Measurements from ENCODE around the gene CDH23.

CDH23 gene

DNA sequence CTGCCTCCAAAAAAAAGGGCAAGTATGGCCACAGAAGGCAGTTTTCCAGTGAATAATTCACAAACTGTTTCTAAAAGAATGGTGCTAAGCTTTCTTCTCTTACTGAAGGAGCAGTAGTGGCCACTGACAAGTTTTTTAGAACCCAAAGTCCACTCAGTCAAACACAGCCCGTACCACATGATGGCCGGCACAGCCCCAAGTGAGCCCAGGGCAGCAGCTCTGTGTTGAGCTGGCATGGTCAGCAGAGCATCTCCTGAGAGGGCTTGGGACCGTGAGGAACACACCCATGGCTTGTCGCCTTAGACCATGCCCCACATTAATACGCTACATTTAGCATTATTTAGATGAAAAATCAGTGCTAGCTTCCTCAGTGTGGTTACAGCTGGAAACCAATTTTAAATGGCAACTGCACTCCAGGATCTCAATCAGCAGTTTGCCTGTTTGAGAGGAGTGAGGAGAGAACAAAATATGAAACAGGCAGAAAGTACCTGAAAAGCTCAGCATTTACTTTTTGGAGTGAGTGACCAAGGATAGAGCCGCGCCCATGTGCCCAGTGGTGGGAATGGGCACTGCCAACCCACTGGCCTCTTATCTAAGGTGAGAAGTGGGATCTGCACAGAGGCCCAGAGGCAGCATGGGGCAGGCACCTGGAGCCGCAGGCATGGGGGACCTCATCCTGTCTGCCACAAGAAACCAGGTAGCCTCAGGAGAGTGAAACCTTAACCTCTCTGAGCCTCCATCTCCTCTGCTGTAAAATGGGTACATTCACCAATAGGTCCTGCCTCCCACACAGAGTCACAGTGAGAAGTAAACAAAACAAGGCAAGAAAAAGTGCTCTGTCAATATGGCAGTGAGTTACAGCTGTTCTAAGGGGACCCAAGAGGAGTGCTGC is 437.0 kb downstream of the CDH23 start:
- Histone ChIP-seq H3K4me1 (ENCODE audit: low read depth, poor library complexity, severe bottlenecking) (peaks cover 7% of the 10 kb centered on the region), H3K27ac (no peak overlapping the region)

DNA sequence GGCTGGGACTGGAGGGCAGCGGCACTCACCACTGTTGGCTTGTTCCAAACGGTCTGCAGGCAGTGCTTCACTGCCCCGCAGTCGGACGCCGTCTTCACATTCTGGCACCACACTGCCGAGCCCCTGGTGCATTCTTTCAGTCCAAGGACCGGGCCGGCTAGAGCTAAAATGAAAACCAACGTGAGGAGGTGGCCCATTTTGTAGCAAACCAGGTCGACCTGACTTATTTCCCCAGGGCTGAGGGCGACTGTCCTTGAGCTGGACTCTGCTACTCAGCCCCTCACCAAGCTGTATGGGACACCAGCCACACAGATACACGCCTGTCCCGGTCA is 437.6 kb downstream of the CDH23 start:
- Histone ChIP-seq H3K27me3 (ENCODE audit: insufficient read depth, low read depth) (no peaks in the 10 kb centered on the region), H3K27ac (no peak overlapping the region), H3K79me2 (ENCODE audit: insufficient read depth, low read depth) (no peaks in the 10 kb centered on the region), H3K4me3 (IDR thresholded peaks at IDR 0.05; ENCODE audit: insufficient read depth, low read depth, low read length) (no peak overlapping the region), H4K20me1 (ENCODE audit: insufficient read depth) (no peaks in the 10 kb centered on the region), H3K36me3 (ENCODE audit: insufficient read depth) (no peaks in the 10 kb centered on the region), H2AFZ (ENCODE audit: low read depth) (no peak overlapping the region), H3K4me2 (no peak overlapping the region), H3K9ac (no peak overlapping the region), H3K4me1 (ENCODE audit: low read depth, poor library complexity, severe bottlenecking) (peaks cover 7% of the 10 kb centered on the region)
- TF ChIP-seq, protein P1, sequence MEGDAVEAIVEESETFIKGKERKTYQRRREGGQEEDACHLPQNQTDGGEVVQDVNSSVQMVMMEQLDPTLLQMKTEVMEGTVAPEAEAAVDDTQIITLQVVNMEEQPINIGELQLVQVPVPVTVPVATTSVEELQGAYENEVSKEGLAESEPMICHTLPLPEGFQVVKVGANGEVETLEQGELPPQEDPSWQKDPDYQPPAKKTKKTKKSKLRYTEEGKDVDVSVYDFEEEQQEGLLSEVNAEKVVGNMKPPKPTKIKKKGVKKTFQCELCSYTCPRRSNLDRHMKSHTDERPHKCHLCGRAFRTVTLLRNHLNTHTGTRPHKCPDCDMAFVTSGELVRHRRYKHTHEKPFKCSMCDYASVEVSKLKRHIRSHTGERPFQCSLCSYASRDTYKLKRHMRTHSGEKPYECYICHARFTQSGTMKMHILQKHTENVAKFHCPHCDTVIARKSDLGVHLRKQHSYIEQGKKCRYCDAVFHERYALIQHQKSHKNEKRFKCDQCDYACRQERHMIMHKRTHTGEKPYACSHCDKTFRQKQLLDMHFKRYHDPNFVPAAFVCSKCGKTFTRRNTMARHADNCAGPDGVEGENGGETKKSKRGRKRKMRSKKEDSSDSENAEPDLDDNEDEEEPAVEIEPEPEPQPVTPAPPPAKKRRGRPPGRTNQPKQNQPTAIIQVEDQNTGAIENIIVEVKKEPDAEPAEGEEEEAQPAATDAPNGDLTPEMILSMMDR (conservative IDR thresholded peaks at IDR 0.05; ENCODE audit: low read depth, low read length), result no peak

More for the DNA sequence above, 437.0 kb downstream of the CDH23 start:
- TF ChIP-seq, protein P1 (conservative IDR thresholded peaks at IDR 0.05; ENCODE audit: low read depth, low read length), result no peak
- Histone ChIP-seq H3K79me2 (ENCODE audit: insufficient read depth, low read depth) (no peaks in the 10 kb centered on the region), H3K36me3 (ENCODE audit: insufficient read depth) (no peaks in the 10 kb centered on the region), H3K9ac (no peak overlapping the region), H3K4me2 (no peak overlapping the region), H4K20me1 (ENCODE audit: insufficient read depth) (no peaks in the 10 kb centered on the region), H2AFZ (ENCODE audit: low read depth) (no peak overlapping the region), H3K27me3 (ENCODE audit: insufficient read depth, low read depth) (no peaks in the 10 kb centered on the region), H3K4me3 (IDR thresholded peaks at IDR 0.05; ENCODE audit: insufficient read depth, low read depth, low read length) (no peak overlapping the region)

DNA sequence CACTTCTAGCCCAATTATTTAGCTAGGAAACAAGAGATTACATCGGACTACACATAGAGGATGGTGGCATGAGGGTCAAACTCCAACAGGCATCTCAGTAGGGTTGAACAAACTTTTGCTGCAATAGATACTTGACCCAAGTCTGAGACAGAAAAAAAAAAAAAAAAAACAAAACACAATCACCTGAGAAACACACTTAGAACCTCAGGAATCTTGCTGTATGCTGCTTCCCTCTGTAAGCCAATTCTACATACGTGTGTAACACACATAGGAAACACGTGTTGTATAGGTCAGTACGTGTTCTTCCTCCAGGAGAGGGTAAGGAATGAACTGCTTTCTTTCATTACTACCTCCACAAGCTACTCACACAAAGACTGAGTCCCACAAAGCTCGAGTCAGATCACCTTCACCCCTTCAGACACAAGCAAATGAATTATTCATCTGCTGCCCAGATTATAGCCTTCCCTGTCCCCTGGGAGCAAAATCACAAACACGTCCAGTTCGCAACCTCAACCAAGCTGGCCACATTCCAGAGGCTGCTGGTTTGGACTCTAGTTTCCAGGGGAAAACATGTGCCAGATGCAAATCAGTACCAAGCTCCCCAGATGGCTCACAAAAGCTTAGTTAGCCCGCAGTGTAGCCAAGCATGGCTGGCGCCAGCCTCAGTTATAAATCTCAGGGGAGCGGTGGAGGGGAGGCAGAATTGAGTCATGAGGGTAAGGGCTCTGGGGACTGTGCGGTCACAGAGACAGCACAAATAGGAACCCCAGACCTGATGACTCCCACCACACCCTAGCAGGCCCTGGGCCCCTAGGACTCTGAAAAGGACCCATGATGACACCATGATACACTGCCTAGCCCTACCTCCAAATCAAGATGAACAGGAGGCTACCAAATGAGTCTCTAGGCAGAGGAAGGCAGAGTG is 439.2 kb downstream of the CDH23 start:
- TF ChIP-seq, protein P1 (conservative IDR thresholded peaks at IDR 0.05; ENCODE audit: low read depth, low read length), result no peak
- Histone ChIP-seq H3K9ac (no peak overlapping the region), H4K20me1 (ENCODE audit: insufficient read depth) (no peaks in the 10 kb centered on the region), H3K4me2 (no peak overlapping the region), H3K4me3 (IDR thresholded peaks at IDR 0.05; ENCODE audit: insufficient read depth, low read depth, low read length) (no peak overlapping the region), H2AFZ (ENCODE audit: low read depth) (no peak overlapping the region), H3K36me3 (ENCODE audit: insufficient read depth) (no peaks in the 10 kb centered on the region), H3K4me1 (ENCODE audit: low read depth, poor library complexity, severe bottlenecking) (peaks cover 7% of the 10 kb centered on the region), H3K79me2 (ENCODE audit: insufficient read depth, low read depth) (no peaks in the 10 kb centered on the region), H3K27ac (no peak overlapping the region), H3K27me3 (ENCODE audit: insufficient read depth, low read depth) (no peaks in the 10 kb centered on the region)

DNA sequence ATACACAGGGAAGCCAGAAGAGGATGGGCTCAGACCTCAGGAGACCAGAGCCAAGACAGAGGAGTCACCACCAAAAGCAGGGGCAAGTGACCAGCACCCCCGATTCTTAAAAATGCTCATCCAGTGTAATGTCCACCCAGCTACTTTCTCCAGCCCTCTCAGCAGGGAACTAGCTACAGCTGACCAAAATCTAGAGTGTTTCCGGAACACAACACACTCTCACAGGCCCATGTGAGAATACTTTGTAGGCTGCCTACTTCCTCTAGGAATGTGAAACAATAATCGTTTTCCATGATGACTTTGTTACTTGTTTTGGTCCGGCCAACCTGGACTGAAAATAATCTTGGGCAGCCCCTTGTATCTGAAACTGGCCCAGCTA is 439.9 kb downstream of the CDH23 start:
- Histone ChIP-seq H3K9ac (no peak overlapping the region), H3K4me2 (no peak overlapping the region), H3K27me3 (ENCODE audit: insufficient read depth, low read depth) (no peaks in the 10 kb centered on the region), H3K4me3 (IDR thresholded peaks at IDR 0.05; ENCODE audit: insufficient read depth, low read depth, low read length) (no peak overlapping the region), H4K20me1 (ENCODE audit: insufficient read depth) (no peaks in the 10 kb centered on the region), H3K36me3 (ENCODE audit: insufficient read depth) (no peaks in the 10 kb centered on the region), H2AFZ (ENCODE audit: low read depth) (no peak overlapping the region), H3K27ac (no peak overlapping the region), H3K4me1 (ENCODE audit: low read depth, poor library complexity, severe bottlenecking) (peaks cover 7% of the 10 kb centered on the region), H3K79me2 (ENCODE audit: insufficient read depth, low read depth) (peaks cover 3% of the 10 kb centered on the region; the same call in 1 of the 2 replicates)
- TF ChIP-seq, protein P1 (conservative IDR thresholded peaks at IDR 0.05; ENCODE audit: low read depth, low read length), result no peak
